K562 (cell line): ENCODE results near the gene ZC3H6. TPM values are rescaled to one million over a fixed set of nuclear protein-coding genes. Genes with fewer than 3 reads are reported as not detected.

ENCODE experiments used
- CREM ChIP-seq: IDR thresholded peaks from 2 replicates; pipeline ENCODE4 v1.6.1; 2014; ENCODE audit warnings: antibody characterized with exemption, low read depth
- GTF3C2 ChIP-seq: IDR thresholded peaks from 3 replicates; pipeline ENCODE4 v1.6.1; 2011; ENCODE audit warnings: borderline replicate concordance, mild to moderate bottlenecking, moderate library complexity; ENCODE audit not compliant: insufficient read length; ENCODE audit errors: extremely low read depth
- ILK ChIP-seq: fragments of 450-650 bp; IDR thresholded peaks from 2 replicates; pipeline ENCODE4 v1.6.1; 2016; ENCODE audit warnings: missing genetic modification characterization, low read depth, mild to moderate bottlenecking, missing compliant biosample characterization, moderate library complexity, borderline replicate concordance
- MITF ChIP-seq: IDR thresholded peaks from 2 replicates; pipeline ENCODE4 v1.6.1; 2014; ENCODE audit warnings: antibody characterized with exemption
- RFX1 ChIP-seq: fragments of 450-650 bp; IDR thresholded peaks from 2 replicates; pipeline ENCODE4 v1.6.1; 2016; ENCODE audit warnings: mild to moderate bottlenecking, moderate library complexity
- SMARCB1 ChIP-seq: IDR thresholded peaks from 2 replicates; pipeline ENCODE4 v1.6.1; 2011; ENCODE audit warnings: improper control_type of control experiment, low read depth; ENCODE audit not compliant: insufficient read length
- TAL1 ChIP-seq: fragments of 450-650 bp; IDR thresholded peaks from 2 replicates; pipeline ENCODE4 v1.6.1; 2016; ENCODE audit warnings: mild to moderate bottlenecking
- THRA ChIP-seq: fragments of 450-650 bp; IDR thresholded peaks from 2 replicates; pipeline ENCODE4 v1.6.1; 2017; ENCODE audit warnings: mild to moderate bottlenecking, moderate library complexity
- ZEB2 ChIP-seq: fragments of 450-650 bp; IDR thresholded peaks from 2 replicates; pipeline ENCODE4 v1.6.1; 2016
- ZNF592 ChIP-seq: fragments of 450-650 bp; IDR thresholded peaks from 2 replicates; pipeline ENCODE4 v1.6.1; 2017; ENCODE audit warnings: antibody characterized with exemption, mild to moderate bottlenecking
- ZNF785 ChIP-seq: fragments of 250-450 bp; sonication (Bioruptor Pico); IDR thresholded peaks from 2 replicates; pipeline ENCODE4 v1.4.0; 2020; ENCODE audit warnings: mild to moderate bottlenecking
- polyA plus RNA-seq, 8 experiments: library from polyadenylated mRNA; depleted of rRNA in 4 of 8; stranded (reverse) in 5 of 8; unstranded in 3 of 8; fragments of >200 nt; fragmentation: Nextera tagmentation in 2 of 8; fragmentation: Illumina TruSeq in 1 of 8; extraction: Ambion mirVana in 2 of 8; extraction: Trizol in 1 of 8; gene quantifications; 2 replicates each; pipeline versions ENCODE4 v1.2.1 to v1.2.3, GENCODE V29; 2011 to 2014; ENCODE audit warnings: inconsistent platforms in 1 of 8, missing spikeins in 1 of 8
- total RNA-seq, 7 experiments: library from RNA; depleted of rRNA in 6 of 7; stranded (reverse); fragments of >200 nt in 6 of 7; fragmentation: Illumina TruSeq in 2 of 7; extraction: Trizol in 2 of 7; gene quantifications; 2 replicates each; pipeline versions ENCODE4 v1.2.1 to v1.2.3, GENCODE V29; 2011 to 2021; ENCODE audit warnings: low replicate concordance in 1 of 7

Gene ZC3H6
- total and polyA plus RNA-seq, 9 of the 15 experiments (the other 6 are each of a cell fraction or from before 2014, with no cell fraction given) = 0.45 to 1.9 (median 1.5) TPM

GRCh38 chr2:112254466-112255240, 20.7 kb upstream of the ZC3H6 start, which contains the start of gene ZC3H8 (continued):
- TF ChIP-seq ILK (tag) (no peak), ZNF785 (CRISPR knock-in tag) (no peak), RFX1 (no peak), THRA (no peak), SMARCB1 (no peak), ZNF592 (peak; percentile 69), GTF3C2 (no peak), CREM (peak; percentile 81), MITF (no peak), TAL1 (no peak), ZEB2 (peak; percentile 13; the same call in 1 of the 2 replicates)
